WTC11 (cell line): ENCODE measurements around the gene RILPL1. TPM values are rescaled to one million over a fixed set of nuclear protein-coding genes. Genes with fewer than 3 reads are reported as not detected.

Experiments used
- ATAC-seq: fragments of 200-7000 bp; cut with Tn5 transposase; 2 replicates; pipeline ENCODE4 v1.10.0; 2021; ENCODE audit warnings: mild to moderate bottlenecking, moderate library complexity
- CTCF ChIA-PET: fragments of 300-600 bp; sonication (Branson Sonifier 250); formaldehyde crosslinking; loops from one replicate; lab custom pipeline; 2021; ENCODE audit warnings: antibody characterized with exemption; lab: Charles Lee
- POLR2A ChIA-PET: fragments of 350-600 bp; sonication (Branson Sonifier 250); formaldehyde crosslinking; loops from one replicate; lab custom pipeline; 2021; ENCODE audit warnings: antibody characterized with exemption; lab: Charles Lee
- DNase-seq: peaks from one replicate; pipeline ENCODE4 v3.0.0; 2021; ENCODE audit warnings: low spot score
- H3K27ac Mint-ChIP-seq: 2 replicates; pipeline ENCODE4 v1.8.0; 2021; ENCODE audit warnings: mixed read lengths
- H3K27me3 Mint-ChIP-seq: 2 replicates; pipeline ENCODE4 v1.8.0; 2021; ENCODE audit warnings: low read depth, mild to moderate bottlenecking, moderate library complexity, mixed read lengths
- H3K36me3 Mint-ChIP-seq: 2 replicates; pipeline ENCODE4 v1.8.0; 2021; ENCODE audit warnings: mixed read lengths
- H3K4me1 Mint-ChIP-seq: 2 replicates; pipeline ENCODE4 v1.8.0; 2022; ENCODE audit warnings: mixed read lengths
- H3K4me3 Mint-ChIP-seq: 2 replicates; pipeline ENCODE4 v1.8.0; 2021; ENCODE audit warnings: mild to moderate bottlenecking, moderate library complexity, mixed read lengths
- H3K9me3 Mint-ChIP-seq: 2 replicates; pipeline ENCODE4 v1.8.0; 2021; ENCODE audit warnings: mixed read lengths
- ARID4B ChIP-seq: sonication (generic); formaldehyde crosslinking; IDR thresholded peaks from 2 replicates; pipeline ENCODE4 v1.8.0; 2023; ENCODE audit warnings: missing genetic modification reagents, mild to moderate bottlenecking, borderline replicate concordance
- ATF3 ChIP-seq: sonication (generic); formaldehyde crosslinking; conservative IDR thresholded peaks from 2 replicates; pipeline ENCODE4 v1.8.1; 2022; ENCODE audit warnings: mild to moderate bottlenecking, missing genetic modification reagents
- ATF6 ChIP-seq: sonication (generic); formaldehyde crosslinking; IDR thresholded peaks from 2 replicates; pipeline ENCODE4 v1.8.1; 2023; ENCODE audit warnings: mild to moderate bottlenecking, missing genetic modification reagents
- ELF4 ChIP-seq: sonication (generic); formaldehyde crosslinking; IDR thresholded peaks from 2 replicates; pipeline ENCODE4 v1.8.1; 2022; ENCODE audit warnings: low read depth, mild to moderate bottlenecking, moderate library complexity, missing genetic modification reagents
- ERG ChIP-seq: fragments of 250-450 bp; sonication (Bioruptor Pico); IDR thresholded peaks from 2 replicates; pipeline ENCODE4 v1.8.0; 2021; ENCODE audit warnings: mild to moderate bottlenecking
- ETV6 ChIP-seq: sonication (generic); formaldehyde crosslinking; IDR thresholded peaks from 2 replicates; pipeline ENCODE4 v1.8.1; 2022; ENCODE audit warnings: mild to moderate bottlenecking, missing genetic modification reagents
- FOXP4 ChIP-seq: sonication (generic); formaldehyde crosslinking; IDR thresholded peaks from 2 replicates; pipeline ENCODE4 v1.8.0; 2022; ENCODE audit warnings: mild to moderate bottlenecking, missing genetic modification reagents
- IRF1 ChIP-seq: sonication (generic); formaldehyde crosslinking; IDR thresholded peaks from 2 replicates; pipeline ENCODE4 v1.8.0; 2023; ENCODE audit warnings: missing genetic modification reagents
- MLX ChIP-seq: sonication (generic); formaldehyde crosslinking; IDR thresholded peaks from 2 replicates; pipeline ENCODE4 v1.8.1; 2023; ENCODE audit warnings: mild to moderate bottlenecking, missing genetic modification reagents, moderate library complexity
- MXD4 ChIP-seq: fragments of 250-450 bp; sonication (Bioruptor Pico); IDR thresholded peaks from 2 replicates; pipeline ENCODE4 v1.8.0; 2021; ENCODE audit warnings: mild to moderate bottlenecking, moderate library complexity, borderline replicate concordance
- NR3C1 ChIP-seq: sonication (generic); formaldehyde crosslinking; conservative IDR thresholded peaks from 2 replicates; pipeline ENCODE4 v1.8.1; 2023; ENCODE audit warnings: low read depth, mild to moderate bottlenecking, missing genetic modification reagents
- OVOL2 ChIP-seq: fragments of 250-450 bp; sonication (Bioruptor Pico); IDR thresholded peaks from 2 replicates; pipeline ENCODE4 v1.9.0; 2021; ENCODE audit warnings: mild to moderate bottlenecking, borderline replicate concordance
- PRRX2 ChIP-seq: fragments of 250-450 bp; sonication (Bioruptor Pico); IDR thresholded peaks from 2 replicates; pipeline ENCODE4 v1.8.0; 2021; ENCODE audit warnings: mild to moderate bottlenecking
- SMAD4 ChIP-seq: sonication (generic); formaldehyde crosslinking; IDR thresholded peaks from 2 replicates; pipeline ENCODE4 v1.8.0; 2022; ENCODE audit warnings: mild to moderate bottlenecking, missing genetic modification reagents
- SP1 ChIP-seq: sonication (generic); formaldehyde crosslinking; conservative IDR thresholded peaks from 2 replicates; pipeline ENCODE4 v1.8.1; 2022; ENCODE audit warnings: missing genetic modification reagents
- STAT6 ChIP-seq: sonication (generic); formaldehyde crosslinking; conservative IDR thresholded peaks from 2 replicates; pipeline ENCODE4 v1.8.1; 2023; ENCODE audit warnings: mild to moderate bottlenecking, low read depth, missing genetic modification reagents, moderate library complexity
- TCF7 ChIP-seq: sonication (generic); formaldehyde crosslinking; IDR thresholded peaks from 2 replicates; pipeline ENCODE4 v1.8.0; 2022; ENCODE audit warnings: mild to moderate bottlenecking, low read depth, missing genetic modification reagents, moderate library complexity
- TP53 ChIP-seq: sonication (generic); formaldehyde crosslinking; IDR thresholded peaks from 2 replicates; pipeline ENCODE4 v1.8.1; 2023; ENCODE audit warnings: mild to moderate bottlenecking, missing genetic modification reagents
- ZBTB21 ChIP-seq: sonication (generic); formaldehyde crosslinking; IDR thresholded peaks from 2 replicates; pipeline ENCODE4 v1.8.1; 2023; ENCODE audit warnings: mild to moderate bottlenecking, missing genetic modification reagents, borderline replicate concordance
- ZMAT4 ChIP-seq: fragments of 250-450 bp; sonication (Bioruptor Pico); IDR thresholded peaks from 2 replicates; pipeline ENCODE4 v1.9.0; 2021; ENCODE audit warnings: mild to moderate bottlenecking
- ZNF138 ChIP-seq: sonication (generic); formaldehyde crosslinking; conservative IDR thresholded peaks from 2 replicates; pipeline ENCODE4 v1.8.1; 2022; ENCODE audit warnings: mild to moderate bottlenecking, moderate library complexity, missing genetic modification reagents
- ZNF317 ChIP-seq: sonication (generic); formaldehyde crosslinking; IDR thresholded peaks from 2 replicates; pipeline ENCODE4 v1.8.1; 2023; ENCODE audit warnings: low read depth, mild to moderate bottlenecking, moderate library complexity, missing genetic modification reagents, borderline replicate concordance
- total RNA-seq: library from RNA; stranded (reverse); gene quantifications from 3 replicates; pipeline ENCODE4 v1.2.3, GENCODE V29; 2021

Gene RILPL1
- total RNA-seq, 1 experiment from 2014 or later = 8.2 TPM

GRCh38 chr12:123532019-123532418 lies 1.5 kb downstream of the RILPL1 start (continued):
- TF ChIP-seq NR3C1 = no peak
- no peak for TF ChIP-seq ZNF317
- no peak for TF ChIP-seq TP53
- TF ChIP-seq ATF6 (CRISPR knock-in tag) = no peak
- no peak for TF ChIP-seq PRRX2 (CRISPR knock-in tag)
- no peak for TF ChIP-seq ZMAT4 (CRISPR knock-in tag)
- no peak for TF ChIP-seq STAT6
- TF ChIP-seq MXD4 = no peak
- TF ChIP-seq TCF7 (CRISPR knock-in tag) = no peak
- TF ChIP-seq, all 79 proteins: peak for 0

- H3K27ac Mint-ChIP-seq = no peak overlapping the region
- ChIA-PET CTCF (no interaction called here), POLR2A (no interaction called here)
- peaks cover 25% of the 10 kb centered on the region for H3K27me3 Mint-ChIP-seq
- H3K4me1 Mint-ChIP-seq = peaks cover 4% of the 10 kb centered on the region
- no peaks in the 10 kb centered on the region for H3K9me3 Mint-ChIP-seq
- no peaks in the 10 kb centered on the region for H3K36me3 Mint-ChIP-seq
- no peak overlapping the region for H3K4me3 Mint-ChIP-seq
- no peak for ATAC-seq
- no peak for DNase-seq
- TF ChIP-seq OVOL2 (CRISPR knock-in tag) (no peak), ETV6 (CRISPR knock-in tag) (no peak), ELF4 (CRISPR knock-in tag) (no peak), ZNF138 (CRISPR knock-in tag) (no peak), FOXP4 (CRISPR knock-in tag) (no peak), MLX (CRISPR knock-in tag) (no peak), ERG (CRISPR knock-in tag) (no peak), IRF1 (CRISPR knock-in tag) (no peak), ARID4B (CRISPR knock-in tag) (no peak), SMAD4 (CRISPR knock-in tag) (no peak), ZBTB21 (CRISPR knock-in tag) (no peak), SP1 (CRISPR knock-in tag) (no peak), ATF3 (CRISPR knock-in tag) (no peak)
Measured at GRCh38 chr12:123531091-123531490, 2.4 kb downstream of the RILPL1 start.
